PC-3 (cell line): ENCODE data around the gene ULK4.

ENCODE experiments used
- CTCF ChIP-seq: fragments of 300-600 bp; sonication (generic); conservative IDR thresholded peaks from 2 replicates; pipeline ENCODE4 v1.5.1; 2017; ENCODE audit warnings: antibody characterized with exemption, low read depth, mild to moderate bottlenecking, low read length
- EZH2 ChIP-seq: fragments of 300-600 bp; sonication (generic); IDR thresholded peaks from one replicate; pipeline ENCODE4 v1.6.1; 2017; ENCODE audit warnings: antibody characterized with exemption, mild to moderate bottlenecking, low read length; ENCODE audit not compliant: unreplicated experiment
- EZH2phosphoT487 ChIP-seq: fragments of 300-600 bp; sonication (generic); IDR thresholded peaks from 2 replicates; pipeline ENCODE4 v1.6.1; 2018; ENCODE audit warnings: mild to moderate bottlenecking, antibody characterized with exemption, low read length, borderline replicate concordance

GRCh38 chr3:41338276-41338675 is 623.6 kb downstream of the ULK4 start:
- TF ChIP-seq CTCF (no peak), EZH2 (no peak), EZH2phosphoT487 (no peak)
